Posterior cingulate gyrus (tissue), 11 donors: Measurements from ENCODE around the gene GIPC2.
"Not testable (repeated sequence)": the region's sequence is repeated elsewhere in the genome, so short reads cannot be mapped to it uniquely, and the experiment has no call there.

Experiments used
- DNase-seq, 10 donors: peaks; one replicate each; pipeline versions ENCODE4 v3.0.0 to v3.0.0-alpha.2; 2020 to 2021; ENCODE audit warnings: mixed read lengths in 3 of 10
- intact Hi-C: fragments of 100-400 bp; cut with DNase I; formaldehyde crosslinking; loops from one replicate; pipeline ENCODE4 v1.15.1; 2023

GIPC2 gene

DNA sequence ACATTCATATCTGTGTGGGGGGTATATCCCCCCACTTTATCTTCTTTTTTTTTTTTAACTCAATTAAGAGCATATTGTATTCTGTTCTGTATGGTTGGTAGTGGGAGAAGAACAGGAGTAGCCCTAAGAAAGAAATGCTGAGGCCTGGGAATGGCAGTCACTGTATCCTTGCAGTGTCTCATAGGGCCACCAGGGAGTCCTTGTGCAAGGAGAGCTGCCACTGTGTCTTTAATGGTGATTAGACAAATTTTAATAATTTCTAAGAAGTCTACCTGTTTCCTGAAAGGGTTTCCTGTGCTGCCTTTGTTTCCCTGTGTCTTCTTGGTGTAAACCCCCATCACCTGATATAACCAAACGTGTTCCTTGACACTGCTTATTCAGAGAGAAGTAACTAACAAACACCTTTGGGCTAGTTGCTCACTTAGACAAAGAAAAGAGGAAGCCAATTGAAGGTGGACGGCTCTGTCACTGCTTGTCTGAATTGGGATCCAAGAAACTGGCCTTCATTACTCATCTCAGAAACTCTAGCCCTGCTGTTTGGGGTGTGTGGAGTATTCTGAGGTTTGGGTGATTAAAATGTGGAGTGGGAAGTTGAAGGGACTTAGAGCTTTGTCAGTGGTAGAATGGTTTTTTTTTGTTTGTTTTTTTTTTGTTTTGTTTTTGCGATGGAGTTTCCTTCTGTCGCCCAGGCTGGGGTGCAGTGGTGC, 15.2 kb downstream of the GIPC2 start:
- no peak for DNase-seq
- intact Hi-C loops = no loop called here

DNA sequence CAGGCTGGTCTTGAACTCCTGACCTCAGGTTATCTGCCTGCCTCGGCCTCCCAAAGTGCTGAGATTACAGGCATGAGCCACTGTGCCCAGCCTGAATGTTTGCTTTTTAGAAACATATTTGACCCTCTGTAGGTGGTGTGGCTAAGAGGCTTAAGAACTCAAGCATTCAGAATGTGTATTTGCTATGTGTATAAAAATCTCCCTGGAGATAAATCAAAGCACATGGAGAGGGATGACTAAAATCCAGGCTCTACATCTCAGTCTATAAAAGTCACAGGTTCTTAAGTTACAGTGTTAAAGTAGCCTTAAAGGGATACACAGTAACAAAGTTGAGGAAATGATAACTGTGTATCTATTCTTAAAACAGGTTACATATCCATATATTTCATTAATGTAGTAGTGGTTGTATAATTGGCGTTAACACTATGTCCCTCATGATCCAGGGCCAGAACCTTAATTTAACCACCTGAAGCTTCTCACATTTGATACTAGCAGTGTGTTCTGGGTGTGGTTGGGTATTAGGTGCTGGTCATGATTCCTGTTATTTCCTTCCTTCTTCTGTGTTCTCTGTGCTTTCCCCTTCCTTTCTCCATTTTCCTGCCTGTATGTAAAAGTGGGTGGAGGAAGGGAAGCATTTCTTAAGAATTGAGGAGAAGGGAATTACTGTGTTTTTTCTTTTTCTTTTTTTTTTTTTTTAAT, 16.2 kb downstream of the GIPC2 start:
- no peak for DNase-seq
- intact Hi-C loops = no loop called here

DNA sequence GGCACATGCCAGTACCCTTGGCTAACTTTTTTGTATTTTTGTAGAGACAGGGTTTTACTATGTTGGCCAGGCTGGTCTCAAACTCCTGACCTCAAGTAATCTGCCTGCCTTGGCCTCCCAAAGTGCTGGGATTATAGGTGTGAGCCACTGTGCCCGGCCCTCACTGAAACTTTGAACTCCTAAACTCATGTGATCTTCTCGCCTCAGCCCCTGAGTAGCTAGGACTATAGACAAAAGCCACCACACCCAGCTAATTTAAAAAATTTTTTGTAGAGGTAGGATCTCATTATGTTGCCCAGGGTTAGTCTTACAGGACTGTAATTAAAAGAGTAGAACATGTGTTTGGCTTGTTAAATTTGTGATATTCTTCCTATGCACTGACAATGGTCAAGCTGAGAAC, 19.1 kb downstream of the GIPC2 start:
- DNase-seq, intact Hi-C loops: not testable (repeated sequence)

DNA sequence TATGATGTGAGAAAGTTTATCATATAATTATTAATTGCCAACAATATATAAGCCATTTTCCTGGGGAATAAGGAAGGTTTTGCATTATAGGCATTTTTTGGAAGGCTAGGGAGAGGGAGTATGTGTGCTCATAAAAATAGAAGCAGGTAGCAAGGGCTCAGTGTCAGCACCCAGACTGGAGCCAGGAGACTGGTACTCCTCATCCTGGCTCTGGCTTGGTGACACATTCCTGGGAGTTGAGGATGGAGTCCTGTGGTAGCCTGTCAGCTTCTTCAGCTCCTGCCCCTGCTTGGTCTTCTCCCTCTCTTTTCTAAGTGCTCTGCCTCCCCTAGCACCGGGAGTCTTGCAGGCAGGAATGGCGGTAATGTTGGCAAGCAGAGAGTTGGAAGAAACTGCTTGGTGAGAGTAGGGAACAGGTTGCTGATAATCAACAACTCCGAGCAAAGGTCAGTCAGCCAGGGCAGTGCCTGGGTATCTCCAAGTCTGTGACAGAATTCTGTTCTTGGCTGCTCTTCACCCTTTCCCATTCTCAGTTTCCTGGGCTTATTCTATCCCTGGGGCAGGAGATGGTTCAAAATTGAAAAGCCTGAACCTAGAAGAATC, 23.0 kb downstream of the GIPC2 start:
- intact Hi-C loops = no loop called here
- no peak for DNase-seq

DNA sequence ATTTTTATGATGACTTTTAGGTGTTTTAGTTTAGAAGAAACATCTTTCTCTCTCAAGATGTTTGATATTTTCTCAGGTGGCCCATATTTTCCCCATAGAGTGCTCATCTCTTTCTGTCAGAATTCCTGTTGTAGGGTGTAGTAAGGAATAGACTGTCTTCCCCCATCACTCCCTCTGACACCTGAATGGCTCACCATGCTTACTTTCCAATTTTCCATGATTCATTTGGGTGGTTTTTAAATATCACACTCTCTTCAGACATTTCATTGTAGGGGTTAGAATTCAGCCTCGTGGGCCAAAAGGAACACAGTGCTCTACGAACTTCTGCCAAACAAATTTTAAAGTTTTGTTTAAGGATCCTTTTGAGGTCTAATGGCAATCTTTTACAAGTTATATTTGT, 24.0 kb downstream of the GIPC2 start:
- intact Hi-C loops = no loop called here
- no peak for DNase-seq

DNA sequence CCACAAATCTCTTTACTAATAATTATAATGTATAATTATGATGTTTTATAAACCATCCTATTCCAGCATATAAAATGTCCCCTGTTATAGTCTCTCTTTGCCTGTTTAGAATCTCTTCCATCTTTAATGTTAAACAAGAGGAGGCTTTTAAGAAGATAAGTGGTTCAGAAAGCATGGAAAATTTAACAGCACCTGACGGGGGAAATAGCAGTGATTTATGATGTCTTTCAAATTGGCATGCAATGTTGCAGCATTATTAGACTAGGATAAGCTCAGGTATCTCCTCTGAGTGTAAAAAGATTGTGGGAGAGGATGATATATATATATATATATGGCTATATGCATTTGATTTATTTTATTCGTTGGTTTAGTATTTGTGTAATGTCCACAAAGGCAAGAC, 24.4 kb downstream of the GIPC2 start:
- DNase-seq = no peak
- intact Hi-C loops = no loop called here

DNA sequence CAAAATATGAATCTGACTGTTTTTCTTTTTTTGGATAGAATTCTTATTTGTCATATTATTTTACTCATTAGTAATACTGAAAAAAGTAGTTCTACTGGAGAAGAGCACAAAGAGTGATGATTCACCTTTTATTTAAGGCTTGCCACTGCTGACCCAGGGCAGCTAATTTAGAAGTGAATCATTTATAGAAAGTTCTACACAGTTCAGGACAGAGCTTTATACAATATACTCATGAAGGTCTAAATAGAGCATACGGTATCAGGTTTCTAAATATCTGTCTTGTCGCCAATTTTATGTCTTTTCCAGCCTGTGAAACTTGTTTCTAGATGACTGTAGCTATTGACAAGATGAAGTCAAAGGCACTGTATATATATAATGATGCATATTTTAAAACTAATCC, 25.0 kb downstream of the GIPC2 start:
- intact Hi-C loops = no loop called here
- DNase-seq = no peak

DNA sequence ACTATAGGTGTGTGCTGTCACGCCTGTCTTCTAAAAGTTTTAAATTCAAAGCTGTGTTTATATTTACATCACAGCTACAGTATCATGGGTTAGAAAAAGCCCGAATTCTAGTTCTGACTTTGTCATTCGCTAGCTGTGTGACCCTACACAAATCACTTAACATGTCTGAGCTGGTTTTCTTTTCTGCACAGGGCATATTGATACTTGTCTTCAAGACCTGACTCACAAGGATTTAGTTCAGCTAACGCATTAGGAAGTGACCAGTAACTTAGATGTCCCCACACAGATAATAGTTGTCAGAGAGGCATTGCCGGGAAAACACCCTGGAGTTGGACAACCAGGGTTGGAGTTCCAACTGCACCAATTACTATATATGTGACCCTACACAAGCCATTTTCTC, 25.9 kb downstream of the GIPC2 start:
- no peak for DNase-seq
- intact Hi-C loops = no loop called here

DNA sequence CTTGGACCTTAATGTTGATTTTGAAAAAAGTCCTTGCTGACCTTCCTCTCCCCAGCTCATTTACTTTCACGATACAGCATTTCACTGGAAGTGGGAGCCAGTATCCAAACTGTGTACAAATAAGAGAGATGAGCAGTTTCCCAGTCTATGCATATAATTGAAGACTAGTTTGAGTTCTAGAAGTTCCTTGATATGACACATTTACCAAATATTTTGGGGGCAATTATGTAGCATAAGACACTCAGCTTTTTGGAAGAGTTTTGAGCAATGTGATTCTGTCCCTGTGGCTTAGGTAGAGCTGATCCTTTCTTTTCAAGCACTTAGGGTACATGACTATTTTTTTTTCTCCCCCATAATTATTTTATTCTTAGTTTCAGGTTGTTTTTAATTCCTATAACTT, 26.4 kb downstream of the GIPC2 start:
- intact Hi-C loops = no loop called here
- DNase-seq = no peak

DNA sequence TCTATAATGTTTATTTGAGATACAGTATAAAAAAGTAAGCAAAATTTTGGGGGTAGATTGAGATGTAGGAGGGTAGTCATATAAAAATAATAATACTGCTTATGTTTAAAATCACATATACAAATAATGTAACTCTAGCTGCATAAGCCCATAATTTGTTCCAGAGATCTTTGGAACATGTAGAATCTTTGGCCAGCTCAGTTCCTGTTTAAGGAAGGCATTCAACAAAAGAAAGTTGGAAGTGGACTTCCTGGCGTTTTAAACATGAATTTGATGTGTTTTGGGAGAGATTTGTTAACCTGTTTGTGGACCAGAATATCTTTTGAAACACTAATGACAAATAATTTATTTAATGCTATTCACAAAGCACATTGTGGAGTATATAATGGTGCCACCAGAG, 27.7 kb downstream of the GIPC2 start:
- DNase-seq = no peak
- intact Hi-C loops = no loop called here

DNA sequence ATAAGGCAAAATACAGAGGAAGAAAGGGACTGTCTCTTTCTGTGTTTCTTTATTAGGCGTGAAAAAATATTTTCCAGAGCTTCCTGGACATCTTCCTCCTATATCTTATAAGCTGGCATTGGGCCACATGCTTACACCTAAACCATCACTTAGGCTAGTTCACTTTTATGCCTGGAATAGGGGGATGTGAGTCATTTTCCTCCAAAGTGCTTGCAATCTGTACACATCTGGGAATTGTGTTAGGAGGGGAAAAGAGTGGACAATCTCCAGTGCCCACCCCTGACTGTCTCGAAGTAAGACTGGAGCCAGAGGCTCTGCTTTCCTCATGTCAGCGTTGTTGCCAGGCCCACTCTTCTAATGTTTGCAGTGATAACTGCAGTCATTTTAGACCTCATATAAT, 29.9 kb downstream of the GIPC2 start:
- DNase-seq = no peak
- intact Hi-C loops = no loop called here

DNA sequence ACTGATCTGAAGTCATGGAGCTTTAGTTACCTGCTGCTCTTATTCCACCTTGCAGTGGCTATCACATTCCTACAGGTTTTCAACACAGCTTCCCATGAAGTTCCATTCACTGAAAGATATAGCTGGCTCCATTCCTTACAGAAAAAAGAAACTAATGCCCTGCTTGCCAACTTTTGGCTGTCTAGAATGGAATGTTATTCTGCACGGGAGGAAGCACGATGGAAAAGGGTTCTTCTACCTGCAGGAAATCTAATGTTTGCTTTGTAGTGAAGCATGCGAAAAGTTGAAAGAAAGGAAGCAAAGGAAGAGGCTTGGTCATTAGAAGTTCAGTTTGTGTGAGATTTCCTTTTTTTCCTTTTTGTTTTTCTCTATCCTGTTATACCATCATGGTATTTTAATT, 32.6 kb downstream of the GIPC2 start:
- DNase-seq = no peak
- intact Hi-C loops = no loop called here

DNA sequence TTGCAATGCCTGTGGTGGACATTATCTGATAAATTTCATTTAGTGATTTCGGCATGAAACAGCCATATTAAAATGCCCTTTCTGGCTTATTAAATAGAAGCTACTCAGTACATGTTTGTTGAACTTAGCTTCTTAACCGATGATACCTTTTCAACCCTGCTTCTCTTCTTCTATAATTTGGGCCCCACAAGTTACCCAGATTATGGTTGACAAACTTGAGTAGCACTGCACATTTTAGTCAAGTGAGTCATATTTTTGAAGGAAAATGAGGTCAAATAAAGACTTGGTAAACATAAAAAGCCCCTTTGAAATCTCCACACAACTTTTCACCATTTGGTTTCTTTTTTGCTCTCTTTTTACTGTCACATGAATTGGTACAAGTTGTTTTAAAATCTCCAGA, 33.8 kb downstream of the GIPC2 start:
- no peak for DNase-seq
- intact Hi-C loops = no loop called here

DNA sequence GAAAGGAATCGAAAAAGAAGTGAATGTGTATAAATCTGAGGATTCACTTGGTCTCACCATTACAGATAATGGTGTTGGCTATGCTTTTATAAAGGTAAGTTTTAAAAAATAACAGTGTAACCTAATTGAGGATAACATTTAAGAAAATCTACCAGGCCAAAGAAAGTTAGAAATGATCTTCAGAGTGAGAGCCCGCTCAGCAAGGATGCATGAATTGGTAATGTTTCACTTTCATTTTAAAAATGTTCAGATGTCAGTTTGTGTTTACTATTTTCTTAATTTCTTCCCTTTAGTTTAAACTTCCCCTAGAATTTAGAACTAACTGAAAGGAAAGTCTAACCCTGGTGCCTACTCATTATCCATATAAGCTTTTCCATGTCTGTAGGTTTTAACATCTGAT, 35.0 kb downstream of the GIPC2 start:
- DNase-seq = no peak
- intact Hi-C loops = no loop called here

DNA sequence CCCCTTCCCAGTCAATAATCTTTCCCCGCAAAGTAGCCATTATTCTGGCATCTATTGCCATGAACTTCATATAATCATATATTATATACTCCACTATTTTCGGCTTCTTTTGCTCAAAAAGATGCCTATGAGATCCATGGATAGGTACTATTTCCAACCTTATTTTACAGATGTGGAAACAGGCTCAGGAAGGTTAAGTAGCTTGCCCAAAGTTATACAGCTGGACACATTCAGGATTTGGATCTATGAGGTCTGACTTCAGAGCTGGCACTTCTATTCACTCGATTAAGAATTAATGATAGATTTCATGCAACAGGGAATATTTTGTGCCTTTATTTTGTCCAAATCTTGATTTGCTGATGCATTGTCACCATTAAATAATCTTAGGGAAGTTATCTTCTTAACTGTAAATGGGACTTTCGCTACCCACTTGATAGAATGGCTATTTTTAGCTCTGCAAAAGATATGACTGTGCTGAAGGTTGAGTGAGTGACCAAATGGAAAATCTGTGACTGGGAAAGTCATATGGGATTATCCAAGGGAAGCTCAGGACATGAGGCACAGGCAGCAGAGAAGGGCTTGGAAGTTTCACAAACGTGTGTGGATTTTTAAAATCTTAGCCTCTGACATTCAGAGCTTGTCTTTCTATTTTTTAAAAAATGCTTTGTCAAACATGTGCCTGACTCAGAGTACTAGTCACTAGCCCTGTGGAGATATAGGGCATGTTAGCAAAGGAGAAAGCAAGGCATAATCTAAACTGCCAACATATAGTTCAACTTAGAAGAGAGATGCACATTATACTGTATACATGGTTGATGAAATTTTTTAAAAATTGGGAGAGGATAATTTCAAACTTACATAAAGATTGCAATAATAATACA, 36.5 kb downstream of the GIPC2 start:
- no peak for DNase-seq

DNA sequence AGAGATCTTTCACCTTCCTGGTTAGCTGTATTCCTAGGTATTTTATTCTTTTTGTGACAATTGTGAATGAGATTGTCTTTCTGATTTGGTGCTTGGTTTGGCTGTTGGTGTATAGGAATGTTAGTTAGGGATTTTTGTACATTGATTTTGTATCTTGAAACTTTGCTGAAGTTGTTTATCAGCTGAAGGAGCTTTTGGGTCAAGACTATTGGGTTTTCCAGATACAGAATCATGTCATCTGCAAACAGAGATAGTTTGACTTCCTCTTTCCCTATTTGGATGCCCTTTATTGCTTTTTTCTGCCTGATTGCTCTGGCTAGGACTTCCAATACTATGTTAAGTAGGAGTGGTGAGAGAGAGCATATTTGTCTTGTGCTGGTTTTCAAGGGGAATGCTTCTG, 38.9 kb downstream of the GIPC2 start:
- DNase-seq, intact Hi-C loops: not testable (repeated sequence)

More for the DNA sequence above, 36.5 kb downstream of the GIPC2 start:
- intact Hi-C loops = no loop called here

DNA sequence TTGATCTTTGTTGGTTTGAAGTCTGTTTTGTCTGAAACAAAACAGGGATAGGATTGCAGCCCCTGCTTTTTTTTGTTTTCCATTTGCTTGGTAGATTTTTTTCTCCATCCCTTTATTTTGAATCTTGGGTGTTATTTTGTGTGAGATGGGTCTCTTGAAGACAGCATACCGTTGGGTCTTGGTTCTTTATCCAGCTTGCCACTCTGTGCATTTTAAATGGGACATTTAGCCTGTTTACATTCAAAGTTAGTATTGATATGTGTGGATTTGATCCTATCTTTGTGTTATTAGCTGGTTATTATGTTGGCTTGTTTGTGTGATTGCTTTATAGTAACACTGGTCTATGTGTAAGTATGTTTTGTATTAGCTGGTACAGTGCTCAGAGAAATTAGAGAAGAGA, 40.9 kb downstream of the GIPC2 start:
- intact Hi-C loops = no loop called here

DNA sequence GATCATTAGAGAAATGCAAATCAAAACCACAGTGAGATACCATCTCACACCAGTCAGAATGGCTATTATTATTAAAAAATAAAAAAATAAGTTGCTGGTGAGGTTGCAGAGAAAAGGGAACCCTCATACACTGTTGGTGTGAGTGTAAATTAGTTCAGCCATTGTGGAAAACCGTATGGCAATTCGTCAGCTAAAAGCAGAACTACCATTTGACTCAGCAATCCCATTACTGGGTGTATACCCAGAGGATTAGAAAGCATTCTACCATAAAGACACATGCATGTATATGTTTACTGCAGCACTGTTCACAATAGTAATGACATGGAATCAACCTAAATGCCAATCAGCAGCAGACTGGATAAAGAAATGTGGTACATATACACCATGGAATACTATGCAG, 42.2 kb downstream of the GIPC2 start:
- intact Hi-C loops = no loop called here

More for the DNA sequence above, 40.9 kb downstream of the GIPC2 start:
- no peak for DNase-seq

DNA sequence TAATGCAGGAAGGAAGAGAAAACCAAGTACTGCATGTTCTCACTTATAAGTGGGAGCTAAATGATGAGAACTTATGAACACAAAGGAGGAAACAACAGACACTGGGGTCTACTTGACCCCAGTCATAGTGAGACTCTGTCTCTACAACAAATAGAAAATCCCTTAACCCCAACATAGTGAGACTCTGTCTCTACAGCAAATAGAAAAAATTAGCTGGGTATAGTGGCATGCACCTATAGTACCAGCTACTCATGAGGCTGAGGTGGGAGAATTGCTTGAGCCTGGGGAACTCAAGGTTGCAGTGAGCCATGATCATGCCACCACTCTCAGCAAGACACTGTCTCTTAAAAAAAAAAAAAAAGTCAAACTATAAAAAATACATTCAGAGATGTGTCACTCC, 42.7 kb downstream of the GIPC2 start:
- DNase-seq = no peak
- intact Hi-C loops = no loop called here

More for the DNA sequence above, 42.2 kb downstream of the GIPC2 start:
- no peak for DNase-seq

DNA sequence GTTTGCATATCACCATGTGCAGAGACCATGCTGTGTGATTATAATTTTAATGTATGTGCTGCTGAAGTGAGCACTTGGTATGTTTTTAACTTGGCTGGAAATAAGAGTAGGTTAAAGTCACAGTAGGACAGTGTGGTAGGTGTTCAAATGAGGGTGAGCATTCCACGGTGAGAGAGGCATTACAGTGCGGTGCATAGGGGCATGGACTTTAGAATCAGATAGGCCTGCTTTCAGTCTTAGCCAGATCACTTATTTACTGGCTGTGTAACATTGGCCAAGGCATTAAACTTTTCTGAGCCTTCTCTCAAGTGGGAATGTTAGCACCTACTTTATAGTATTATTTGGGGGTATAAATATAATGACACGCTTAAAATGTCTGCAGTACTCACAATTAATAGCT, 43.2 kb downstream of the GIPC2 start:
- intact Hi-C loops = no loop called here
- no peak for DNase-seq
